HG02678 (cell line): ENCODE data around the gene SOBP.

Experiments used
- ATAC-seq: cut with Tn5 transposase; IDR thresholded peaks from one replicate; pipeline ENCODE4 v1.9.1; 2021; ENCODE audit warnings: mild to moderate bottlenecking, moderate library complexity; ENCODE audit not compliant: unreplicated experiment

Gene SOBP

DNA sequence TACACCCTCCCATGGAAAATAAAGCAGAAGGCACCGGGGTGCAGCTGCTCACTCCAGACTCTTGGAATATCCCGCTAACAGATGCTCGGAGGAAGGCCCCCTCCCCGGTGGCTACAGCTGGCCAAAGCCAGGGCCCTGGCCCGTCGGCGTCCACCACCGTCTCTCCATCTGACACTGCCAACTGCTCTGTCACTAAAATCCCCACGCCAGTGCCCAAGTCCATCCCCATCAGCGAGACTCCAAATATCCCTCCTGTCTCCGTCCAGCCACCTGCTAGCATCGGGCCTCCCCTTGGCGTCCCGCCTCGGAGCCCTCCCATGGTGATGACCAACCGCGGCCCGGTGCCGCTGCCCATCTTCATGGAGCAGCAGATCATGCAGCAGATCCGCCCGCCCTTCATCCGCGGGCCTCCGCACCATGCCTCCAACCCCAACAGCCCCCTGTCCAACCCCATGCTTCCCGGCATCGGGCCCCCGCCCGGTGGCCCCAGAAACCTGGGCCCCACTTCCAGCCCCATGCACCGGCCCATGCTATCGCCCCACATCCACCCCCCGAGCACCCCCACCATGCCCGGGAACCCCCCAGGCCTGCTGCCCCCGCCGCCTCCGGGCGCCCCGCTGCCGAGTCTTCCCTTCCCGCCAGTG is 143.9 kb downstream of the SOBP start:
- ATAC-seq, result no peak

DNA sequence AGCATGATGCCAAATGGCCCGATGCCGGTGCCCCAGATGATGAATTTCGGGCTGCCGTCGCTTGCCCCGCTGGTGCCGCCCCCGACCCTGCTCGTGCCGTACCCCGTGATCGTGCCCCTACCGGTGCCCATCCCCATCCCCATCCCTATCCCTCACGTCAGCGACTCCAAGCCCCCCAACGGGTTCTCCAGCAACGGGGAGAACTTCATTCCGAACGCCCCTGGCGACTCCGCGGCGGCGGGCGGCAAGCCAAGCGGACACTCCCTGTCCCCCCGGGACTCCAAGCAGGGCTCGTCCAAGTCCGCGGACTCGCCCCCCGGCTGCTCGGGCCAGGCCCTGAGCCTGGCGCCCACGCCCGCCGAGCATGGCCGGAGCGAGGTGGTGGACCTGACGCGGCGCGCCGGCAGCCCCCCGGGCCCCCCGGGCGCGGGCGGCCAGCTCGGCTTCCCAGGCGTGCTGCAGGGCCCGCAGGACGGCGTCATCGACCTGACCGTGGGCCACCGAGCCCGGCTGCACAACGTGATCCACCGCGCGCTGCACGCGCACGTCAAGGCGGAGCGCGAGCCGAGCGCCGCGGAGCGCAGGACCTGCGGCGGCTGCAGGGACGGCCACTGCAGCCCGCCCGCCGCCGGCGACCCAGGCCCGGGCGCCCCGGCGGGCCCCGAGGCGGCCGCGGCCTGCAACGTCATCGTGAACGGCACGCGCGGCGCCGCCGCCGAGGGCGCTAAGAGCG is 144.6 kb downstream of the SOBP start:
- ATAC-seq, result no peak

DNA sequence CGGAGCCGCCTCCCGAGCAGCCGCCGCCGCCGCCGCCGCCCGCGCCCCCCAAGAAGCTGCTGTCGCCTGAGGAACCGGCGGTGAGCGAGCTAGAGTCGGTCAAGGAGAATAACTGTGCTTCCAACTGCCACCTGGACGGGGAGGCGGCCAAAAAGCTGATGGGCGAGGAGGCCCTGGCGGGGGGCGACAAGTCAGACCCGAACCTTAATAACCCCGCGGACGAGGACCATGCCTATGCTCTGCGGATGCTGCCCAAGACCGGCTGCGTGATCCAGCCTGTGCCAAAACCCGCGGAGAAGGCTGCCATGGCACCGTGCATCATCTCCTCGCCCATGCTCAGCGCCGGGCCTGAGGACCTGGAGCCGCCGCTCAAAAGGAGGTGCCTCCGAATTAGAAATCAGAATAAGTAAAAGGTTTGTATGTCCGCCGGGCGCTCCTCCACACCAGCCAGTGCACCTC is 145.2 kb downstream of the SOBP start:
- no peak for ATAC-seq

DNA sequence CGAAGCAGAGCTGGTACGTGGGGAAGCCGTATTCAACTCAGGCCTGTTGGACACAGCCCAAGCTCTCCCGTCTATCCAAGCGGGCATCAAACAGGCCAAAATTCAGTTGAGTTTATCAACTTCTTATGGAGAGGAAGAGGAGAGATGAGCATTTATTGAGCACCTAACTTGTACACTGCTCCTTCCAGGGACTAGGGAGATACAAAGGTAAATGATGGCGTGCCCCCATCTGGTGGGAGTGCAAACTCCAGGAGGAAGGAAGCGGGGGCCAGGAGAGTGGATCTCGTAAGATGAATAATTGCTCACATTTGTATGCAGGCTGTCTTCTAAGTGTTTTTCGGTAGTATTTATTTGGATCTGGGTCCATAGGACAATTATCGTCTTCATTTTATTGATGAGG is 146.6 kb downstream of the SOBP start:
- ATAC-seq, result no peak

DNA sequence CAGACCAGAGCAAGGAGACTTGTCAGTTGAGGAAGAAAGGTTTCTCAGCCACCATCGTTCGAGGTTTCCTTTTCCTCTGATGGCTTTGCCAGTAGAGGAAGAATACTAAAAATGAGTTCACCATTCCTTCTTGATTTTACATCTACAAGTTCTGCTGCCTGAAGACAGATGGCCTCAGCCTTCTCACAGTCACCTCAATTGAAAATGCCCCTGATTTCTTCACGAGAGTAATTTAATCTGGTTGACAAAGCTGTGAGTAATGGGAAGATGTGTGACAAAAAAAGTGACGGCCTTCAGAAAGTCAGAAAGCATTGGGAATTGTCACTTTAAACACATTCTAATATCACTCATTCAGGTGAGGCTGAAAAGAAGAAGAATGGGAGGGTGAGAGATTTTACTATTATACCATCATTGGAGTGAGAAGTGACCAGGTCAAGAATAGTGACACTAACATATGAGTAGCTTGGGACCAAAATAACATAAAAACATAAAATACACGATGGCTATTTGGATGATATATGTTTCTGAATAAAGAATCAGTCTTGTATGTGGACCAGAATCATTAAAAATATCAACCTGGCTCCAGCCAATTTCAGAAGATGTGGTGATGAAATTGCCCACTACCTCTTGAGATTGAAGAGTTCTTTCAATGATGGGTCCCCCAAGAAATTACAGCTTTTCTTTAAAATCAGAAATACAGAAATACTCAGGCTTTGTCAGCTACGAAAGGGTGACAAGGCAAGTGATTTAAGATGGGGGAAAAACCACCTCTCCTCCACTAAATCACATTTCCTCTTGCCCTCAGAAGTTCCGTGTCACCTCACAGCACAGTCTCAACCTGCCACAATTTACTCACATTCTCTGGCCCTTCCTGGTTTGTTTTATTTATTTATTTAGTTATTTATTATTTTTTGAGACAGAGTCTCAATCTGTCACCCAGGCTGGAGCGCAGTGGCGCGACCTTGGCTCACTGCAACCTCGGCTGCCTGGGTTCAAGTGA is 147.7 kb downstream of the SOBP start:
- ATAC-seq, result no peak

DNA sequence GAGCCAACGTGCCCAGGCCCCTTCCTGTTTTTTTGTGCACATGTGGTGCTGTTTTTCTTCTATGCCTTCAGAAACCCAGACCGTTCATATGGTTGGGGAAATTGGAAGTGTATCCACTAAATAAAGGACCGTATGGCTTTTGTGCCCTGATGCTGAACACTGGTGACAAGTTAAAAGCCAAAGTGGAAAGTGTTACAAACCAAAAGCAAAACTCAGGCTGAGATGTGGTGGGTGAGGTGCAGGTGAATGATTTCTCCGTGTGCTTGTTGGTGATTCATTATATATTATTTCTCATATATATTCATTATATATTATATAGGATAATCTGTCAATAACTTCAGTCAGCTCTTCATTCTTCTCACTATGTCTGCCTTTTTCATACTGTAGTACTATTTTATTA is 148.6 kb downstream of the SOBP start:
- no peak for ATAC-seq

DNA sequence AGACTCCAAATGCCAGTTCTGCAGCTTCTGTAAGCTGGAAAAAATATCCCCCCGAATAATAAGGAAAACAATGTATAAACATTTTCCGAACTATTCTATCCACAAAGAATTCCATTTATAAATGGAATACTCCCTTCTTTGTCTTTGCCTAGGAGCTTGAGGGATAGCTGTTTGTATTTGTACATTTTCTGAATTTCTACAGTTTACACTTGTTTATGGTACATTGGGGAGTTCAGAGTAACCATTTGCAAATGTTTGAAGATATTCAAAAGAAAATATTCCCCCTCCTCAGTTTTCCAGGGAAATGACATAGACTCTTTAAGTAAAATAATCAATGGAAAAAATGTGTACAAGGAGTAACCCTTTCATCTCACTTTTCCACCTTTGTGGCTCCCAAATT is 149.6 kb downstream of the SOBP start:
- ATAC-seq, result no peak

DNA sequence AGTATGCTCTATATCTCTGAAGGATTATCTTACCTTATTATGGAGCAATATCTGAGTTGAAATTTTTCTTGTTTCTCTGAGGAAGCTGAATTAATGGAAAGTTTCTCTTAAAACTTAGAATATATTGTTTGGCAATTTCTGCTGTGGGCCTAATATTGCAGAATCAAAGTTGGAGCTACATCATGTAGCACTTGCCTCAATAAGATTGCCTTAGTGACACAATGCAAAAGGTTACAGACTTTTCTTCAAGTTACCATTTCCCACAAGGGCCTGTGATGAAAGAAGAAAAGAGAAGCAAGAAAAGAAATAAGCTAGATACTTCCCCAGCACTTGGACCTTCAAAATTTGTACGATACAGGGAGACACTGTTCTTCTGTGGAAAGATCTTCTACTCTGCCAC is 151.2 kb downstream of the SOBP start:
- ATAC-seq, result no peak

DNA sequence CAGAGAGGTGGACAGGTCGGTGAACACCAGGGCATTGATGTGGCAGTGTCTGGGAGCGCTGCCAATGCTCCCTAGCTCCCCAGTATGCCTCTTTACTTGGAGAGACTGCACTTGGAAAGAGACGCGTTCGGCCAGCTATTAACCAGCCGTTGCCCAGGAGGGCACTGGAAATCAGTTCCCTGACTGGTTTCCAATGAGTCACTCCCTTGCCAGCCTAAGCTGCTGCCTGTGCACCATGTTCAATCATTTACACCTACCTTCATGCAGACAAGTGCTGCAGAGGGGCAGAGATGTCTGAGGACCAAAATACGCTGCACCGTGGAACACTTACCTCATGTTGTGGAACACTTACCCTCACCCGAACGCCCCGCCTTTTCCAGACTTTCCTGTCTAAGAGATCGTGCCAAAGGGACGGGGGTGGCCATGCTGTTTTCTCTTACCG is 151.6 kb downstream of the SOBP start:
- no peak for ATAC-seq

DNA sequence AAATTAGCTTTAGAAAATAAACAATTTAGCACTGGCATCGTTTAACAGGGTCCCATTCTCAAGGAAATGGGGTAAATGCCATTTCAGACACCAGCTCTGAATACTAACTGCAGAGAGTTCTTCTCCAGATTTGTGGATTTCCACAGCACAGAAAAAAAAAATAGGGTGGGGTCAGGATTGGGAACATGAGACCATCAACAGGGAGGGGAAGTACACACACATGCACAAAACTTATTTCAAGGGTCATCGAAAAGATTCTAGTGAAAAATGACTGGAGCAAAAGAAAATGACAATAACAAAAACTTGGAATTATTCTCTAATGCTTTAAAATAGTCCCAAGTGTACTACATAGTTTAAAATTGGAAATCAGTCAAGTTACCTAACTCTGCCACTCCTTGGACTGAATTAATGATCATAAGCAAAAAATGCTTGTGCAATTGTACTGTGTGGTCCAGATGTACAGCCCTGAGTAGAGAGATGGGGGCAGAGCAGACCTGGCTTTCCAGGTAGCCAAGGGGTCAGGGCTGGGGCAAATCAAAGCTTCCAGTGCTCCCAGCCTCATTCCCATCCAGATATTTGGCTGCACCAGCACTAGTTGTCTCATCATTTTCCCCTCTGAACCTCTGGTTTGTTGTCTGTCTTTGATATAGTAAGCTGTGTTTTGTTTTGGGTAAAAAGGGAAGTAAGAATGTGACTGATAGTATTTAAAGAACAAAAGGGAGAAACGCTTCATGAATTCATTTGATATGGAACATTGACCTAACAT is 152.4 kb downstream of the SOBP start:
- peak; percentile 58 for ATAC-seq

DNA sequence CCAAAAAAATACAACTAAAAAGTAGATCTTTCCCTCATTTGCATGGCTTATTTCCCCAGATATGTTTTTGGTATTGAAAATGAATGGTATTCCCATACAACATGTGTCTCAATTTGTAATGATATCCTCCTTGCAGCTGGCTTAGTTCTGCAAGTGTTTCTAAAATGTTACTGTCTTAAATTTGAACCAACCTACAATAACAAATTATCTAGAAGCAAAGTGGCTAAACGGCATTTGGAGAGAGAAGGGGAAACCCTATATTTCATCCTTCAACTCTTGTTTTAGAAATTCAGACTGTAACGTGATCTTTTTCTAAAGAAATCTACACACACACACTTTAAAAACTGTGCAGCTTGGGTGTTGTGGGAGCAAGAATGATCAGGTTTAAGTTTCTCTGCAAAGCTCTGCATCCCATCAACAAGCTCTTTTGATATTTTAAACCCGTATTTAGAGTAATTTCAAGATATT is 153.0 kb downstream of the SOBP start:
- ATAC-seq, result peak; percentile 21

DNA sequence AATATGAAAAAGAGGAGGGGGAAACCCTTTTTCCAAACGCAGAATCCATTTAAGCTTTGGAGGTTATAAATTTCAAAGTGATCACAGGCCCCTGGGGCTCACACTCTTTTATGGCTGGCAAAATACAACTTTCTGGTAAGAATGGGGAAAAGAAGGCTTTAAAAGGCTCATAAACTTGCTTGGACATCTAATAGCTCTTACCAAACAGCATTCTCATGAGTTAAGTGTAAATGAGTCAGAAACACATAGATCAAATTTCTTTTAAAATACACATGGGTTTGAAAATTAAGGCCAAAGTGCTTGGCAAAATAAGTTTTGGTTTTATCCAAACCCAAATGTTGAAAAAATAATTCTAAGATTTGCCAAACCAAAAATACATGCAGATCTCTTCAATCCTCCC is 154.6 kb downstream of the SOBP start:
- no peak for ATAC-seq

DNA sequence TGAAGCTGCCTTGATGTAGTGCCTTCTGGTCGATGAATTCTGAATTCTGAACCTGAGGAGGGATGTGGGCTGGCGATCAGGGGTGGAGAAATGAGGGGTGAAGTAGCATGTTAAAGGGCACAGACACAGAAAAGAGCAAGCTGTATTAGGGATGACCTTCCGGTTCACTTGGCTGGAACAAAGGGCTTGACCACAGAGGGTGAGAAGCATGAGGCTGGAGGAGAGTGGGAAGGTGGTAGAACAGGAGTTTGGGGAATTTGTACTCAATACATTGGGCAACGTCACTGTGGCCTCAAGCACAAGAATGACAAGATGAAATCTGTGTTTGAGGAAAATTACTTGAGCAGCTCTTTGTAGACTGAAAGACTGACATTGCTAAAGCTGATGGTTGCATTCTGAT is 155.8 kb downstream of the SOBP start:
- ATAC-seq, result no peak

DNA sequence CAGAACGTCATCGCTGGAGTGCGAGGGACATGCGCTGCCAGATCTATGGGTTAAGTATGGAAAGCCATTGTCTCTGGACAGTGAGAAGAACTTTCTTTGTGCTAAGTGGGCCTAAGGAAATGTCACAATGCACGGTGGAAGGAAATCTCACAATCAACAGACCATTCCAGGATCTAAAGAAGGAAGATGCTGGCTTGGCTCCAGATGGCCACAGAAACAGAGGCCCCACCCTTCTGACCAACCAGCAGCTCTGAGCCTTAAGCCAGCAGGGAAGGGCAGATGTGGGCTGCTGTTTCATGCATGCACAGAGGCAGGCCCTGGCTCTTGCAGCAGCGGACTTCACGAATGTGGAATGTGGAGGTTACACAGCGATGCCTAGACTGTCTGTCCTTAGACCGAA is 156.3 kb downstream of the SOBP start:
- no peak for ATAC-seq

DNA sequence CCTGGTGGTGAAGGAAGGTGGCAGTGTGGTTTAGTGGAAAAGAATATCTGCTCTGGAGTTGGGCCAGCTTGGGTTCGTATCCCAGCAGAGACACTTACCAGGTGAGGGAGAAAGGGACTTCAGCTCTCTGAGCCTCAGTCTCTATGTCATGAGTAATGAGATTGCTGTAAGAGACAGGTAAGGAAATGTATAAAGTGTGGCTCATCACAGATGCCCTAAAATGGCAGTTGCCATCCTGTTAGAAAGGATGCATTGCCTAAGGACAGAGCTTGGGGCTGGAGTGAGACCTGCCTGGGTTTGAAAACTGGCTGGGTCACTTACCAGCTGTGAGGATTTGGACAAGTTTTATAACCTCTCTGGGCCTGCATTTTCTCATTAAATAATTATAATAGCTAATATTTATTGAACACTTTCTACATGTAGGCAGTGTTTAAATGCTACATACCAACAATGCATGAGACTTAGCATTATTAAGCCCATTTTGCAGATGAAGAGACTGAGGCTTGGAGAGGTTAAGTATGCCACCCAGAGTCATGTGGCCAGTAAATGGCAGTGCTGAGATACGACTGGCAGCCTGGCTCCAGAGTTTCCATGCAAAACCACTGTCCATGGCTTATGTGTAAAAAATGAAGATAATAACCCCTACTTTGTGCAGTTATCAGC is 157.0 kb downstream of the SOBP start:
- no peak for ATAC-seq

DNA sequence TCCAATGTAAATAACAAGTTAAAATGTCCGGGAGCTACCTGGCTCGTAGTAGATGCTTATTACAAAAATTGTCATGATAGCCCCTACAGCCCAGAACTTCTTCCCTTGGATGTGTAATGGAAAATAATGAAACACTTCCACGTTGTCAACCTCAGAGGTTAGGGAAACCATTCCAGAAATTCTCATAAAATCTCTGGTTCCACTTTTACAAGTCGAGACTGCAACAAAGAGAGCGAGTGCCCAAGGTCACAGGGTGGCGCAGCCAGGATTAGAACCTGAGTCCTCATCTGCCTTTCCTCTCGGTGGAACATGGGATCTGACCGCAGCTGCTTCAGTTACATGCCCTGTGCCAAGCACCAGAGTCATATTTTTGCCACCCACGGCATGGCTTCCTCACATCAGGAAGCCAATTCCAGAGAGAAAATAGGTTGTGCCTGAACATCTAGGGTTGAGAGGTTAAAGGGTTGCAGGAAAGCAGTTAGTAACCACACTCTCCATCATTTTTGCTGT is 157.6 kb downstream of the SOBP start:
- ATAC-seq, result no peak

DNA sequence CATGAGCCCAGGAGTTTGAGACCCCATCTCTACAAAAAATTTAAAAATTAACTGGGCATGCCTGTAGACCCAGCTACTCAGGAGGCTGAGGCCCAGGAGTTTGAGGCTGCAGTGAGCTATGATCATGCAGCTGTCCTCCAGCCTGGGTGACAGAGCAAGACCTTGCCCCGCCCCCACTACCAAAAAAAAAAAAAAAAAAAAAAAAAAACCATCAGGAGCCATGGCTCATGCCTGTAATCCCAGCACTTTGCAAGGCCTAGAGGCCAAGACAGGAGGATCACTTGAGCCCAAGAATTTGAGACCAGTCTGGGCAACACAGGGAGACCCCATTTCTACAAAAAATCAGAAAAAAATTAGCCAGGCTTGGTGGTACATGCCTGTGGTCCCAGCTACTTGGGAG is 159.1 kb downstream of the SOBP start:
- no peak for ATAC-seq

DNA sequence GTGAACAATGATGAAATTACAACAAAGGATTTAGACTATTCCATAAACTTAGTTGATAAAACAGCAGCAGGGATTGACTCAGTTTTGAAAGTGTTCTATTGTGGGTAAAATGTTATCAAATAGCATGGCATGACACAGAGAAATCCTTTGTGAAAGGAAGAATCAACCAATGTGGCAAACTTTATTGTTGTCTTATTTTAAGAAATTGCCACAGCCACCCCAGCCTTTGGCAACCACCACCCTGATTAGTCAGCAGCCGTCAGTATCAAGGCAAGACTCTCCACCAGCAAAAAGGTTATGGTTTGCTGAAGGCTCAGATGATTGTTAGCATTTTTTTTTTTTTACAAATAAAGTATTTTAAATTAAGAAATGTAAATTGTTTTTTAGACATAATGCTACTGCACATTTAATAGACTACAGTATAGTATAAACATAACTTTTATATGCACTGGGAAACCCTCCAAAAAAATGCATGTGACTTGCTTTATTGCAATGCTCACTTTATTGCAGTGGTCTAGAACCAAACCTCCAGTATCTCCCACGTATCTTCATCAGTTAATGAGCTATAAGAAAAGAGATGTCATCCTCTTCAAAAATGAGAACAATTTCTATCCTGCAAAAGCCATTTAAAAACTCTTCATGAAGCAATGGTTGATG is 162.7 kb downstream of the SOBP start:
- no peak for ATAC-seq

DNA sequence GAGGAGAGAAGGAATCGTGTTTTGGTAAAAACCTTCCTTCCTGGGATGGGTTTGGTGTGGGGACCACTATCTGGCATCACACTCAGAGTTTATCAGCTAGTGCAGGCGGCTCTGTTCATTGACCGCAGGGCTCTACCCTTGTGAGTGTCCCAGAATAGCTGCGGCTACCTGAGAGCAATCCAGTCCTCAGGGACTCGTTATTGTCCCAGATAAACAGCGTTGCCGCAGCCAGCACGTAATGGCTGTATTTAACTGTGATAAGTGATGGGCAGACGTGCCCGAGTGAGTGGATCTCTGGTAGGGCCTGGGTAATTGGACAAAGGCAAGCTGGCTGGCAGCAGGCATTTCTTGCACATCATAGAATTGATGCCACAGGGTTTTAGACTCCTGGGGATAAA is 163.3 kb downstream of the SOBP start:
- no peak for ATAC-seq
